ENCODE data around the gene CLTA. TPM values are rescaled to one million over a fixed set of nuclear protein-coding genes. Genes with fewer than 3 reads are reported as not detected.

CLTA gene
- total RNA-seq, 3 donors from 2014 or later = 177 to 202 (median 178) TPM

GRCh38 chr9:36213989-36214388 lies 23.3 kb downstream of the CLTA start:
- H3K27ac ChIP-seq = no peak overlapping the region
- no peaks in the 10 kb centered on the region for H3K9me3 ChIP-seq
- intact Hi-C loops (cut with DNase I; ENCODE audit: low total_unique reads) = no loop called here
- H3K4me3 ChIP-seq = no peak overlapping the region
- TF ChIP-seq CTCF (IDR thresholded peaks at IDR 0.05) (no peak), POLR2A (IDR thresholded peaks at IDR 0.05) (no peak), POLR2AphosphoS5 (IDR thresholded peaks at IDR 0.05) (no peak)
- no peaks in the 10 kb centered on the region for H3K27me3 ChIP-seq
- H3K4me1 ChIP-seq = no peaks in the 10 kb centered on the region
- H3K36me3 ChIP-seq = no peaks in the 10 kb centered on the region
- no peak for DNase-seq (ENCODE audit: low spot score in 2 of 2)

GRCh38 chr9:36214571-36214970 lies 23.9 kb downstream of the CLTA start:
- H3K27me3 ChIP-seq = no peaks in the 10 kb centered on the region
- no peak for DNase-seq (ENCODE audit: low spot score in 2 of 2)
- TF ChIP-seq POLR2A (IDR thresholded peaks at IDR 0.05) (no peak), CTCF (IDR thresholded peaks at IDR 0.05) (no peak), POLR2AphosphoS5 (IDR thresholded peaks at IDR 0.05) (no peak)
- H3K4me1 ChIP-seq = no peaks in the 10 kb centered on the region
- no peaks in the 10 kb centered on the region for H3K36me3 ChIP-seq
- H3K4me3 ChIP-seq = no peak overlapping the region
- no peaks in the 10 kb centered on the region for H3K9me3 ChIP-seq
- H3K27ac ChIP-seq = peak overlapping the region in 1 of 2 donors; percentile 9
- intact Hi-C loops (cut with DNase I; ENCODE audit: low total_unique reads) = no loop called here

- H3K9me3 ChIP-seq = peaks cover under 1 to 2% of the 10 kb centered on the region in 2 donors
- peak overlapping the region in 1 of 2 donors; percentile 29 for H3K27ac ChIP-seq
- DNase-seq (ENCODE audit: low spot score in 2 of 2) = no peak
- intact Hi-C loops (cut with DNase I; ENCODE audit: low total_unique reads) = no loop called here
- no peak overlapping the region for H3K4me3 ChIP-seq
- no peak for TF ChIP-seq POLR2A (IDR thresholded peaks at IDR 0.05)
- TF ChIP-seq POLR2AphosphoS5 (IDR thresholded peaks at IDR 0.05) = no peak
- no peak for TF ChIP-seq CTCF (IDR thresholded peaks at IDR 0.05)
- no peaks in the 10 kb centered on the region for H3K4me1 ChIP-seq
- H3K27me3 ChIP-seq = no peaks in the 10 kb centered on the region
- peaks cover 2% of the 10 kb centered on the region for H3K36me3 ChIP-seq
Observed at GRCh38 chr9:36217256-36217968, 26.7 kb downstream of the CLTA start.

- intact Hi-C loops (cut with DNase I; ENCODE audit: low total_unique reads) = no loop called here
- Histone ChIP-seq H3K9me3 (peaks cover 6% of the 10 kb centered on the region in 2 donors), H3K4me1 (no peaks in the 10 kb centered on the region), H3K27ac (peak overlapping the region; percentile 28 to 29), H3K36me3 (peaks cover 8% of the 10 kb centered on the region), H3K4me3 (no peak overlapping the region), H3K27me3 (no peaks in the 10 kb centered on the region)
- no peak for DNase-seq (ENCODE audit: low spot score in 2 of 2)
- TF ChIP-seq POLR2AphosphoS5 (IDR thresholded peaks at IDR 0.05) (no peak), CTCF (IDR thresholded peaks at IDR 0.05) (no peak), POLR2A (IDR thresholded peaks at IDR 0.05) (no peak)
Observed at GRCh38 chr9:36218011-36218410, 27.3 kb downstream of the CLTA start.

GRCh38 chr9:36218411-36218901 lies 27.7 kb downstream of the CLTA start:
- intact Hi-C loops (cut with DNase I; ENCODE audit: low total_unique reads) = no loop called here
- TF ChIP-seq POLR2A (IDR thresholded peaks at IDR 0.05) (no peak), CTCF (IDR thresholded peaks at IDR 0.05) (no peak), POLR2AphosphoS5 (IDR thresholded peaks at IDR 0.05) (no peak)
- H3K27me3 ChIP-seq = no peaks in the 10 kb centered on the region
- H3K36me3 ChIP-seq = peaks cover 9% of the 10 kb centered on the region
- peak overlapping the region; percentile 28 to 29 for H3K27ac ChIP-seq
- H3K4me3 ChIP-seq = no peak overlapping the region
- DNase-seq (ENCODE audit: low spot score in 2 of 2) = peak in 1 of 2 donors; percentile 44
- H3K4me1 ChIP-seq = no peaks in the 10 kb centered on the region
- H3K9me3 ChIP-seq = peaks cover 6 to 8% of the 10 kb centered on the region in 2 donors

All from breast epithelium (tissue), 4 donors.